ENCODE measurements around the gene PIAS3.

Gene PIAS3

DNA sequence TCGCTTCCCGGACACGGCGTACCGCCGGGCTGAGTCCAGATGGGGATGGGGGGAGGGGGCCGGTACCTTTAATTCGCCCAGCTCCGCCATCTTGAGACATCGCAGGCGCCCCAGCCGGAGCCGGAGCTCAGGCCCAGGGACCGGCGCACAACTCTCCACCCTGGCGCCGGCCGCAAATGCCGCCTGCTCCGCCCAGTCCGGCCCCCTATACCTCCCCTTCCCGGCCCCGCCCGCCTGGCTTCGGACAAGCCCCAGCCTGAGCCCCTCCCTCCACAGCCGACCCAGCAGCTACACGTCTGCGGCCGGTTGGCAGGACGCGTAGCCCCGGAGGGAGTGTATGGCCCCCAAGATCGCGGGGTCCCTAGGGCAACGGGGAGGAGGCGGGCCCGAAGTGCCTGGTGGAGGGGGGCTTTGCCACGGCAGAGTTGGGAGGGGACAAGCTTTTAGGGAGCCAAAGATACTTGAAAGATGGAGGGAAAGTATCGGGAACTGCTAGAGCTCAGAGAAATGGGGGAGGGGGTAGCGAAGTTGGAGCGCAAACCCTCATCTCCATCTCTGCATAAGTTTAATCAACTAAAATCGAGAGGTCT lies at the start of gene PIAS3:
TSS of gene PIAS3 (minus strand) at position 181 of the 590 bp plus-strand sequence. CDS start at position 90, 91 bp downstream.
- H3K9me3 Mint-ChIP-seq = no peaks in the 10 kb centered on the region
- peaks cover 14% of the 10 kb centered on the region for H3K4me1 Mint-ChIP-seq
- H3K27me3 Mint-ChIP-seq (ENCODE audit: low read depth) = no peaks in the 10 kb centered on the region
- TF ChIP-seq CTCF (IDR thresholded peaks at IDR 0.05; ENCODE audit: unreplicated experiment in 3 of 3) = no peak
- peak within 1 kb of the TSS; percentile 93 to 99 (median 98) for H3K4me3 Mint-ChIP-seq
- peaks cover 27% of the 10 kb centered on the region for H3K36me3 Mint-ChIP-seq (ENCODE audit: low read depth)
- H3K27ac Mint-ChIP-seq = peak within 1 kb of the TSS; percentile 96 to 98 (median 97)

DNA sequence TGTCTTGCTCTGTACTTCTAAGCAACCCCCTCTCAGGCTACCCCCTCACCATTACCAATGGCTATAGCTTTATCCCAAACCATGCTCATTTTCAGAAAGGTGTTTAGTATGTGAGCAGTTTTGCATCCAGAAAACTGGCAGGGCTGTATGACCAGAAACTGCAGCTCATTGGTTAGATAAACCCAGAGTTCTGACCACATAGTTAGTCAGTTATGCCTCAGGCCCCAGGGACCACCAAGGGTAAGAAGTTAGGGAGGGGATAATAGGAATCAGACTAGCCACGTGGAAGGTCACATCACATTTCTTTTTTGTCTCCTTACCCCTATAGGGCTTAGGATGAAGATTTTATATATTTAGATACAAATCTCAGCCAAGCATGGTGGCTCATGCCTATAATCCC lies 49.8 kb upstream of the PIAS3 start:
- Mint-ChIP-seq H3K9me3 (no peaks in the 10 kb centered on the region), H3K4me3 (no peak overlapping the region), H3K27ac (no peak overlapping the region), H3K36me3 (ENCODE audit: low read depth) (peaks cover 24% of the 10 kb centered on the region), H3K27me3 (ENCODE audit: low read depth) (no peaks in the 10 kb centered on the region), H3K4me1 (peaks cover 6% of the 10 kb centered on the region)
- TF ChIP-seq CTCF (IDR thresholded peaks at IDR 0.05; ENCODE audit: unreplicated experiment in 3 of 3) = no peak

DNA sequence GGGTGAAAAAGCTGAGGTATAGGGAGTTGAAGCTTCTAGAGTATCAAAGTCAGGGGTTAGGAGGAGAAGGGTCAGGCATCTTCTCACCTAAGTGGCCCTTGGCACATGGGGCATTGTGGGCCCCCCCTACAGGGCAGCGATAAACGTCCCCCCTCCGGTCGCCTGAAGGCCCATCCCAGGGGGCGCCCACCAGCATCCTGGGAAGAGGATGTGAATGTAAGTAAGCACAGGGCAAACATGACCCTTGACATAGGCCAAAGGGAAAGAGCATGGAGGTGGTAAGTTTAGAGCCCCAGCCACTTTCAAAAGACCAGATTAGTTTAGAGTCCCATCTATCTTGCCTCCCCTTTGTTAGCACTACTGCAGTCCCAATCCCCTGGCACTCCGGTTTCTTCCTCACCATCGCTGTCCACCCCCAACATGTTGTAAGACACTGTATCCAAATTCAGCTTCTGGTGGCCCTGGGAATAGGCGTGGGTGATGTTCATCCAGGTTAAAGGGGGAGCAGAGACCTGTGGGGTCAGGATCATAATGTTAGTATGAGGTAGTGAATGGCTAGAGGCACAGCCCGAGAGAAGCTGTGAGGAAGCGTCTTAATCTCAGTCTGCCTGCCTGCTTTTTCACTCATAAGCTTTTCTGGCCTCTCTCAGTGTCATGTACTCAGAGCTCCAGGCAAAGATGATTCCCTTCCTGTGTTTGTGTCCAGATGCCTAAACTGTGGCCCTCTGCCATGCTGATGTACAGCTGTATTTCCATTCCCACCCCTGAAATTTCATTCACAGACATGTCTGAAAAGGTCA lies 48.3 kb upstream of the PIAS3 start:
- Mint-ChIP-seq H3K4me3 (no peak overlapping the region), H3K4me1 (peaks cover 6% of the 10 kb centered on the region), H3K27ac (no peak overlapping the region), H3K9me3 (no peaks in the 10 kb centered on the region), H3K36me3 (ENCODE audit: low read depth) (peaks cover 16% of the 10 kb centered on the region), H3K27me3 (ENCODE audit: low read depth) (no peaks in the 10 kb centered on the region)
- no peak for TF ChIP-seq CTCF (IDR thresholded peaks at IDR 0.05; ENCODE audit: unreplicated experiment in 3 of 3)

DNA sequence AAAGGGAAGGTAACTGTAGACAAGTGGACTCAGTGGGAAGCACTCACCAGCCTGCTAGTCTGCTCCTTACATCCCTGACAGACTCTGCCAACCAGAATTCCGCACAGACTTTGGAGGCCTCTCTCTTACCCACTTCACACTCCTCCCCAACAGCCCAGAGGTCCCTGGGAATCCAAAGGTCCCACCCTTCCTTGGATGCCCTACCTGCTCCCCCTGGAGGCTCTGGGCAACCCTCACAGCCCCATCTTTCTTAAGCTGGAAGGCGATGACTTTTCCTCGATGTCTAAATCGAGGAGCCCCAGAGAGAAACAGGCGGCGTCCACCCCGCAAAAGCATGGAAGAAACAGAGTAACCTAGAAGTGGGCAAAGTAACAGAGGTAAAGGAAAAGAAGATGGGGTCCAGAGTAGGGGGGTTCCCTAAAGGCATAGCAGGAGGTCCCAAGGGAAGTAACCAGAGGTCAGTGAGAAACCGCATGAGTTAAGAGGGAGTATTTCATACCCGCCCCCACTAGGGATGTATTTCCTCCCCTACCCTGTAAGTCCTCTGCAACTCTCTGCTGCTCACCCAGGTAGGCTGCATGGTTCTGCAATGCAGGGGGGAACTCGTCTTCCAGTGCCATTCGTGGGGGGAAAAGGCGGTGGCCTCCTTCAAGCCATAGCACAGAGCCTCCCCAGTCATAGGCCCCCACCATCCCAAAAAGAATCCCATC lies 42.6 kb upstream of the PIAS3 start:
- Mint-ChIP-seq H3K36me3 (ENCODE audit: low read depth) (no peaks in the 10 kb centered on the region), H3K4me1 (no peaks in the 10 kb centered on the region), H3K9me3 (no peaks in the 10 kb centered on the region), H3K4me3 (no peak overlapping the region), H3K27ac (no peak overlapping the region), H3K27me3 (ENCODE audit: low read depth) (no peaks in the 10 kb centered on the region)
- no peak for TF ChIP-seq CTCF (IDR thresholded peaks at IDR 0.05; ENCODE audit: unreplicated experiment in 3 of 3)

- no peaks in the 10 kb centered on the region for H3K9me3 Mint-ChIP-seq
- no peaks in the 10 kb centered on the region for H3K36me3 Mint-ChIP-seq (ENCODE audit: low read depth)
- no peak for TF ChIP-seq CTCF (IDR thresholded peaks at IDR 0.05; ENCODE audit: unreplicated experiment in 3 of 3)
These were observed 39.9 kb upstream of the PIAS3 start for GRCh38 chr1:145898756-145899155.

More at GRCh38 chr1:145898756-145899155, 39.9 kb upstream of the PIAS3 start:
- H3K4me1 Mint-ChIP-seq = peaks cover under 1% of the 10 kb centered on the region
- H3K27ac Mint-ChIP-seq = no peak overlapping the region
- no peaks in the 10 kb centered on the region for H3K27me3 Mint-ChIP-seq (ENCODE audit: low read depth)
- no peak overlapping the region for H3K4me3 Mint-ChIP-seq

Measured in nephron (organoid).